Pancreas (tissue), 10 donors: ENCODE results near the gene LDAH. TPM values are rescaled to one million over a fixed set of nuclear protein-coding genes. Genes with fewer than 3 reads are reported as not detected.

Experiments
- ATAC-seq, 4 donors: fragments of 200-7000 bp; cut with Tn5 transposase; one replicate each; pipeline versions ENCODE4 v1.8.0 to v1.9.1; 2020; ENCODE audit warnings: mild to moderate bottlenecking in 4 of 4, moderate library complexity in 4 of 4
- DNase-seq, 6 donors: peaks; one replicate each; pipeline ENCODE4 v3.0.0-alpha.2; 2020
- FAIRE-seq: peaks from 2 replicates; lab custom pipeline; 2012; peaks lifted over from hg19 to GRCh38; lab: Jason Lieb, UNC
- H3K27ac ChIP-seq, 4 donors: fragments of 200-600 bp; sonication (generic); 1 replicate in 3 of 4; 2 replicates in 1 of 4; pipeline versions ENCODE4 v1.5.0 to v1.8.0; 2020
- H3K27me3 ChIP-seq, 4 donors: fragments of 200-600 bp; one replicate each; pipeline ENCODE4 v1.8.0; 2021
- H3K36me3 ChIP-seq, 3 donors: fragments of 200-600 bp; sonication (generic) in 1 of 3; one replicate each; pipeline versions ENCODE4 v1.5.0 to v1.8.0; 2020 to 2021
- H3K4me1 ChIP-seq, 3 donors: fragments of 200-600 bp; one replicate each; pipeline ENCODE4 v1.8.0; 2021
- H3K4me3 ChIP-seq, 4 donors: fragments of 200-600 bp; sonication (generic) in 2 of 4; one replicate each; pipeline versions ENCODE4 v1.5.0 to v1.8.0; 2020 to 2021
- H3K9me3 ChIP-seq, 4 donors: fragments of 200-600 bp; one replicate each; pipeline ENCODE4 v1.8.0; 2021
- WGBS, 2 donors: extraction: QIAGEN DNeasy Blood & Tissue Kit; methylation state at CpG; one replicate each; pipeline ENCODE4 v1.1.7; 2013; 5-methylcytosine and 5-hydroxymethylcytosine counted together
- intact Hi-C, 3 donors: fragments of 100-400 bp; cut with DNase I; formaldehyde crosslinking; loops; one replicate each; pipeline versions ENCODE4 v1.11.1 to v1.14.2; 2022
- polyA plus RNA-seq, 2 donors: library from polyadenylated mRNA; stranded (reverse); fragments of 200-250 nt; gene quantifications; one replicate each; pipeline ENCODE4 v1.2.3, GENCODE V29; 2013
- total RNA-seq, 6 donors: library from RNA; stranded (reverse); fragmentation: NEBNext Ultra II Directional in 4 of 6; extraction: Animal tissue kit (Norgen Biotek cat#: 25700) in 4 of 6; gene quantifications; one replicate each; pipeline versions ENCODE4 v1.2.1 to v1.2.4, GENCODE V29; 2021 to 2023
- TF ChIP-seq, protein P1 (sequence below), 4 donors: fragments of 200-600 bp; sonication (generic) in 3 of 4; IDR thresholded peaks; one replicate each; pipeline versions ENCODE4 v1.5.0 to v1.8.0; 2021; ENCODE audit warnings: antibody characterized with exemption in 4 of 4
- donor health status: healthy with polysubstance abuse.
- donor health status: DM: no; HTN: no; CAD: no; lungs with moderate emphysema.
- donor health status: DM: no; HTN: no; CAD: no.
- donor health status: control.
- donor health status: control.
- donor health status: Bipolar disorder and iron deficiency.
- donor health status: DM: yes; HTN: yes; CAD: no.
- donor health status: DM: no; HTN: no; CAD: no.
- donor health status: DM: no; HTN: no; CAD: no.
- donor health status: DM: yes; HTN: yes; CAD: no.

LDAH gene
- total and polyA plus RNA-seq, 8 donors, result 2.5 to 9.1 (median 5.4) TPM

DNA sequence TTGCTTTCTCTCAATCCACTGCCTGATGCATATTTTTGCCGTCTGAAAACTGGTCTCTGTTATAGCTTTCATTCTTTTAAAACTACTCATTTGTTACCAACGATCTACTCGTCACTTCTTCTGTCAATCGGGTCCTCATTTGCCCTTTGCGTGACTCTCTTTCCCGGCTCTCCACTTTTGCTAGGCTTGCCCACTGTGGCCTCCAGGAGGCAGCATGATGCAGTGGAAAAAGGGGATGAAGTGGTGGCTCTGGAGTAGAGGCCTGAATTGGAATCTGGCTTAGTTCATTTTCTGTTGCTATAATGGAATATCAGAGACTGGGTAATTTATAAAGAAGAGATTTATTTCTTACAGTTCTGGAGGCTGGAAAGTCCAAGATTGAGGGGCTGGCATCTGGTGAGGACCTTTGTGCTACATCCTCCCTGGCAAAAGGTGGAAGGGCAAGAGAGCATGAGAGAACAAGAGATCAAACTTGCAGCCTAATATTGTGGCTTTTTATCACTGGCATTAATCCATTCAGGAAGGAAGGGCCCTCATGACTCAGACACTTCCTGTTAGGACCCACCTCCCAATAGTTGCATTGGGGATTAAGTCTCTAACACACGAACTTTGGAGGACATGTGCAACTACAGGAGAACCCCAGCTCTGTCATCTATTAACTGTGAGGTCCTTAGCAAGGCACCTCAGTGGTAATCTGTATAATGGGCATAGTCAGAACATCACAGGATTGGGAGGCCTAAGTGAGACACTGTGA lies 140.6 kb downstream of the LDAH start:
- no peak for DNase-seq
- no peak for FAIRE-seq
- H3K4me3 ChIP-seq, result no peak overlapping the region
- no peaks in the 10 kb centered on the region for H3K4me1 ChIP-seq
- TF ChIP-seq, protein P1, sequence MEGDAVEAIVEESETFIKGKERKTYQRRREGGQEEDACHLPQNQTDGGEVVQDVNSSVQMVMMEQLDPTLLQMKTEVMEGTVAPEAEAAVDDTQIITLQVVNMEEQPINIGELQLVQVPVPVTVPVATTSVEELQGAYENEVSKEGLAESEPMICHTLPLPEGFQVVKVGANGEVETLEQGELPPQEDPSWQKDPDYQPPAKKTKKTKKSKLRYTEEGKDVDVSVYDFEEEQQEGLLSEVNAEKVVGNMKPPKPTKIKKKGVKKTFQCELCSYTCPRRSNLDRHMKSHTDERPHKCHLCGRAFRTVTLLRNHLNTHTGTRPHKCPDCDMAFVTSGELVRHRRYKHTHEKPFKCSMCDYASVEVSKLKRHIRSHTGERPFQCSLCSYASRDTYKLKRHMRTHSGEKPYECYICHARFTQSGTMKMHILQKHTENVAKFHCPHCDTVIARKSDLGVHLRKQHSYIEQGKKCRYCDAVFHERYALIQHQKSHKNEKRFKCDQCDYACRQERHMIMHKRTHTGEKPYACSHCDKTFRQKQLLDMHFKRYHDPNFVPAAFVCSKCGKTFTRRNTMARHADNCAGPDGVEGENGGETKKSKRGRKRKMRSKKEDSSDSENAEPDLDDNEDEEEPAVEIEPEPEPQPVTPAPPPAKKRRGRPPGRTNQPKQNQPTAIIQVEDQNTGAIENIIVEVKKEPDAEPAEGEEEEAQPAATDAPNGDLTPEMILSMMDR (IDR thresholded peaks at IDR 0.05), result peak in 1 of 4 donors; percentile 8
- H3K36me3 ChIP-seq, result peaks cover 0 to 5% (median 0%) of the 10 kb centered on the region in 3 donors
- ATAC-seq, result peak in 2 of 4 donors; percentile 60 to 62
- H3K27ac ChIP-seq, result no peak overlapping the region
- WGBS, 2 donors, result 72 to 79% methylated on average over 7 of the region's 7 CpGs
- no peaks in the 10 kb centered on the region for H3K9me3 ChIP-seq
- intact Hi-C loops, result no loop called here
- no peaks in the 10 kb centered on the region for H3K27me3 ChIP-seq

DNA sequence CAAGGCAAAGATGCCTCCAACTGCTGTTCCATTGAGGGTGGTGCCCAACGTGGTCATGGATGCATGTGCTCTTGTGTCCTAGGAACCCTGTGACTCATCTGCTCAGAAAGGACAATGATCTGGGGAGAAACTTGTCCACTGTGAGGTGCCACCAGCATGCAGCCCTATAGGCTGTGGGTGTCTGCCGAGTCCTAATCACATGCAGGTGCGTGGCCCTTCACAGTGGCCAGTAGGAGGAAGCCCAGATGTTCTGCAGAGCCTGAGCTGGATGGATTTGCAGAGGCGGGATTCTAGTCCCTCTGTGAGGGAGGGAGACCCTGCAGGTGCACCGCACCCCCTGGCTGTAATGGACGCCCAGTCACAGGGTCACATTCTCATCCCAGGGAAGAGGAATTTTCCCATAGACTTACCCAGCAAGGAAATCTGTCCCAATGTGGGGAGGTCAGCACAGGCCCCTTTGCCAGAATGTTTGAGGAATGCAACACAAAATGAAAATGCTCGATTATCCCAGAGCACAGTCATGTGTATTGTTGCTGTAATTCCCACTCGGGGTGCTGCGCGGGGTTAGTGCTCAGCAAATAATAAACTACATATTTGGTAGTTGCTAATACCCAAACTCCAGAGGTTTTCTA lies 142.0 kb downstream of the LDAH start:
- intact Hi-C loops, result no loop called here
- ATAC-seq (no peak), FAIRE-seq (no peak), DNase-seq (no peak)
- WGBS, 2 donors, result 84 to 89% methylated on average over 10 of the region's 10 CpGs
- TF ChIP-seq, protein P1 (IDR thresholded peaks at IDR 0.05), result no peak
- Histone ChIP-seq H3K4me3 (no peak overlapping the region), H3K36me3 (no peaks in the 10 kb centered on the region), H3K27ac (no peak overlapping the region), H3K4me1 (no peaks in the 10 kb centered on the region), H3K27me3 (no peaks in the 10 kb centered on the region), H3K9me3 (no peaks in the 10 kb centered on the region)

DNA sequence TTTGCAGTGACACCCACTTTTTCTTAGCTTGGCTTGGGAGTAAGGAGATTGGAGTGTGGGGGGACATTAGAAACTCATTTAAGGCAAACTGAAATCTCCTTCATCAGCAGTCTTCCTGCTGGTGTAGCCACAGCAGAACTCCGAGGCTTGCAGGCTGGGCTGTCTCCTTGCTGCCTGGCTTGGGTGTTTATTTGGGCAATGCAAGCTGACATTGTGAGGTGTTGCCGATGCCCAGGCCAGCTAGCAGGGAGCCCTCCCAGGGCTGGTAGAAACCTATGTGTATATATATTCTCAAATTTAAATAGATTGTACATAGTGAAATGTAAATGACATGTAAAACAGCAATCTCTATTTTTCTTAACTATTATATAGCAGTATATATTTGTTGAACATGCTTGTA lies 144.1 kb downstream of the LDAH start:
- no peak overlapping the region for H3K27ac ChIP-seq
- no peaks in the 10 kb centered on the region for H3K9me3 ChIP-seq
- DNase-seq (no peak), FAIRE-seq (no peak), ATAC-seq (no peak)
- TF ChIP-seq, protein P1 (IDR thresholded peaks at IDR 0.05), result no peak
- no peaks in the 10 kb centered on the region for H3K36me3 ChIP-seq
- no peak overlapping the region for H3K4me3 ChIP-seq
- peaks cover 0 to 3% (median 0%) of the 10 kb centered on the region in 3 donors for H3K4me1 ChIP-seq
- intact Hi-C loops, result no loop called here
- WGBS, 2 donors, result 89 to 95% methylated on average over 2 of the region's 2 CpGs
- no peaks in the 10 kb centered on the region for H3K27me3 ChIP-seq

DNA sequence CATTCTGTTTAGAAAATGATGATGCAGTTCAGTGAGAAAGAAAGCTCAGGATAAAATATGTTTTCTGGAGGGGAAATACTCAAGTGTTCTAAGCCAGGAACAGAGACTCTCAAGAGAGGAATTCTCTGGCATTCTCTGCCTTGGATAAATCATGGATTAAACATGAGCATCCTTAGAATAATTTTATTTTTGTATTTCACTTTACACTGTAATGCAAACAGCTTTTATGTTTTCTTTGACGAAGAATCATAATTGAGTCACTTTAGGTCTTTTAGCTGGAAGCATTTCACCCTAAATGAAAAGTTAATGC lies 144.9 kb downstream of the LDAH start:
- 84 to 93% methylated on average over 1 of the region's 1 CpG for WGBS, 2 donors
- intact Hi-C loops, result no loop called here
- no peaks in the 10 kb centered on the region for H3K9me3 ChIP-seq
- peaks cover 0 to 3% (median 0%) of the 10 kb centered on the region in 3 donors for H3K4me1 ChIP-seq
- H3K27me3 ChIP-seq, result peaks cover 0 to 5% (median 0%) of the 10 kb centered on the region in 4 donors
- no peak overlapping the region for H3K27ac ChIP-seq
- TF ChIP-seq, protein P1 (IDR thresholded peaks at IDR 0.05), result no peak
- H3K36me3 ChIP-seq, result no peaks in the 10 kb centered on the region
- FAIRE-seq (no peak), ATAC-seq (no peak), DNase-seq (no peak)
- H3K4me3 ChIP-seq, result no peak overlapping the region
